CD14-positive monocyte (primary cell): ENCODE measurements around the gene TSPEAR. TPM values are rescaled to one million over a fixed set of nuclear protein-coding genes. Genes with fewer than 3 reads are reported as not detected.

ENCODE experiments used
- DNase-seq, 3 donors: peaks; one replicate each; pipeline ENCODE4 v3.0.0-alpha.2; 2011 to 2022
- H2AFZ ChIP-seq: 2 replicates; pipeline ENCODE4 v1.6.0; 2012; ENCODE audit warnings: mild to moderate bottlenecking, low read depth, low read length, inconsistent platforms; ENCODE audit not compliant: insufficient read depth, poor library complexity, severe bottlenecking
- H3K27ac ChIP-seq, 2 donors: 1 replicate in 1 of 2; 2 replicates in 1 of 2; pipeline ENCODE4 v1.5.1; 2012 to 2013; ENCODE audit warnings: low read length in 2 of 2, control low read depth in 1 of 2, inconsistent platforms in 1 of 2, low read depth in 1 of 2, mild to moderate bottlenecking in 1 of 2
- H3K27me3 ChIP-seq, 2 donors: one replicate each; pipeline versions ENCODE4 v1.6.0 to v1.6.1; 2011 to 2013; ENCODE audit warnings: low read length in 2 of 2; ENCODE audit not compliant: control insufficient read depth in 2 of 2, insufficient read depth in 2 of 2
- H3K36me3 ChIP-seq, 2 donors: replicated peaks in 1 of 2; 1 replicate in 1 of 2; 2 replicates in 1 of 2; pipeline versions ENCODE4 v1.5.1 to v1.6.1; 2012 to 2013; ENCODE audit warnings: low read length in 2 of 2, control low read depth in 1 of 2, inconsistent platforms in 1 of 2, mild to moderate bottlenecking in 1 of 2; ENCODE audit not compliant: insufficient read depth in 2 of 2, control insufficient read depth in 1 of 2
- H3K4me1 ChIP-seq, 2 donors: 1 replicate in 1 of 2; 2 replicates in 1 of 2; pipeline versions ENCODE4 v1.5.1 to v1.6.1; 2012 to 2013; ENCODE audit warnings: low read length in 2 of 2, control low read depth in 1 of 2, inconsistent platforms in 1 of 2, mild to moderate bottlenecking in 1 of 2, moderate library complexity in 1 of 2; ENCODE audit not compliant: insufficient read depth in 2 of 2, control insufficient read depth in 1 of 2
- H3K4me2 ChIP-seq: replicated peaks from 2 replicates; pipeline ENCODE3; 2012; ENCODE audit warnings: low read length, moderate library complexity, mild to moderate bottlenecking; ENCODE audit not compliant: poor library complexity, severe bottlenecking; ENCODE audit errors: extremely low read depth
- H3K4me3 ChIP-seq, 3 experiments: fragments of 200-600 bp in 1 of 3; sonication (generic) in 1 of 3; replicated peaks in 1 of 3; 1 replicate in 2 of 3; 2 replicates in 1 of 3; pipeline ENCODE4 v1.5.1; 2011 to 2013; ENCODE audit warnings: low read length in 3 of 3, mild to moderate bottlenecking in 3 of 3, control low read depth in 2 of 3, low read depth in 2 of 3, inconsistent platforms in 1 of 3, moderate library complexity in 1 of 3
- H3K79me2 ChIP-seq: 2 replicates; pipeline ENCODE4 v1.6.0; 2012; ENCODE audit warnings: mild to moderate bottlenecking, control low read depth, inconsistent platforms, low read length, moderate library complexity; ENCODE audit not compliant: insufficient read depth
- H3K9ac ChIP-seq: 2 replicates; pipeline ENCODE4 v1.6.0; 2017; ENCODE audit warnings: low read length, mild to moderate bottlenecking; ENCODE audit not compliant: insufficient read depth, poor library complexity, severe bottlenecking
- H3K9me3 ChIP-seq, 2 donors: replicated peaks in 1 of 2; 1 replicate in 1 of 2; 2 replicates in 1 of 2; pipeline versions ENCODE4 v1.5.1 to v1.6.1; 2012 to 2013; ENCODE audit warnings: low read length in 2 of 2, control low read depth in 1 of 2; ENCODE audit not compliant: control insufficient read depth in 1 of 2, insufficient read depth in 1 of 2
- H4K20me1 ChIP-seq: 2 replicates; pipeline ENCODE4 v1.6.0; 2012; ENCODE audit warnings: mild to moderate bottlenecking, low read length, control low read depth, moderate library complexity; ENCODE audit not compliant: insufficient read depth
- H3K27ac Mint-ChIP-seq, 7 donors: one replicate each; pipeline ENCODE4 v1.8.0; 2020; ENCODE audit warnings: mild to moderate bottlenecking in 7 of 7, mixed read lengths in 7 of 7, moderate library complexity in 6 of 7, inconsistent platforms in 2 of 7
- H3K27me3 Mint-ChIP-seq, 3 donors: one replicate each; pipeline ENCODE4 v1.8.0; 2021 to 2022; ENCODE audit warnings: low read depth in 3 of 3, mild to moderate bottlenecking in 3 of 3, mixed read lengths in 3 of 3, moderate library complexity in 3 of 3, inconsistent platforms in 1 of 3
- H3K36me3 Mint-ChIP-seq, 2 donors: one replicate each; pipeline ENCODE4 v1.8.0; 2020; ENCODE audit warnings: mixed read lengths in 2 of 2, inconsistent platforms in 1 of 2, mild to moderate bottlenecking in 1 of 2
- H3K4me1 Mint-ChIP-seq: one replicate; pipeline ENCODE4 v1.8.0; 2020; ENCODE audit warnings: mild to moderate bottlenecking, mixed read lengths
- H3K4me3 Mint-ChIP-seq, 2 donors: one replicate each; pipeline ENCODE4 v1.8.0; 2020; ENCODE audit warnings: mild to moderate bottlenecking in 2 of 2, mixed read lengths in 2 of 2, moderate library complexity in 1 of 2
- H3K9me3 Mint-ChIP-seq, 7 donors: one replicate each; pipeline ENCODE4 v1.8.0; 2020 to 2022; ENCODE audit warnings: mixed read lengths in 7 of 7, mild to moderate bottlenecking in 6 of 7, moderate library complexity in 6 of 7, inconsistent platforms in 2 of 7
- WGBS: methylation state at CpG from one replicate; pipeline ENCODE4 v1.1.5; 2013; ENCODE audit warnings: missing lambda C conversion rate; ENCODE audit not compliant: insufficient coverage; 5-methylcytosine and 5-hydroxymethylcytosine counted together
- intact Hi-C, 2 donors: fragments of 100-400 bp; cut with micrococcal nuclease; formaldehyde crosslinking; loops; one replicate each; pipeline versions ENCODE4 v1.15.0 to v1.15.1; 2023
- polyA plus RNA-seq, 3 donors: library from polyadenylated mRNA; depleted of rRNA in 1 of 3; unstranded in 2 of 3; stranded (reverse) in 1 of 3; fragments of 300-500 nt in 2 of 3; fragments of >200 nt in 1 of 3; fragmentation: Illumina TruSeq in 2 of 3; gene quantifications; 1 replicate in 2 of 3; 2 replicates in 1 of 3; pipeline ENCODE4 v1.2.3, GENCODE V29; 2012 to 2021
- TF ChIP-seq, protein P1 (sequence below): fragments of 200-600 bp; IDR thresholded peaks from one replicate; pipeline ENCODE4 v1.8.0; 2022; ENCODE audit warnings: antibody characterized with exemption, mild to moderate bottlenecking

TSPEAR gene
- polyA plus RNA-seq, 3 donors = not detected

GRCh38 chr21:44729336-44730027 lies 18.1 kb upstream of the TSPEAR start:
- H3K4me3 Mint-ChIP-seq = no peak overlapping the region
- H3K4me1 ChIP-seq = no peaks in the 10 kb centered on the region
- intact Hi-C loops = no loop called here
- DNase-seq = no peak
- TF ChIP-seq, protein P1, sequence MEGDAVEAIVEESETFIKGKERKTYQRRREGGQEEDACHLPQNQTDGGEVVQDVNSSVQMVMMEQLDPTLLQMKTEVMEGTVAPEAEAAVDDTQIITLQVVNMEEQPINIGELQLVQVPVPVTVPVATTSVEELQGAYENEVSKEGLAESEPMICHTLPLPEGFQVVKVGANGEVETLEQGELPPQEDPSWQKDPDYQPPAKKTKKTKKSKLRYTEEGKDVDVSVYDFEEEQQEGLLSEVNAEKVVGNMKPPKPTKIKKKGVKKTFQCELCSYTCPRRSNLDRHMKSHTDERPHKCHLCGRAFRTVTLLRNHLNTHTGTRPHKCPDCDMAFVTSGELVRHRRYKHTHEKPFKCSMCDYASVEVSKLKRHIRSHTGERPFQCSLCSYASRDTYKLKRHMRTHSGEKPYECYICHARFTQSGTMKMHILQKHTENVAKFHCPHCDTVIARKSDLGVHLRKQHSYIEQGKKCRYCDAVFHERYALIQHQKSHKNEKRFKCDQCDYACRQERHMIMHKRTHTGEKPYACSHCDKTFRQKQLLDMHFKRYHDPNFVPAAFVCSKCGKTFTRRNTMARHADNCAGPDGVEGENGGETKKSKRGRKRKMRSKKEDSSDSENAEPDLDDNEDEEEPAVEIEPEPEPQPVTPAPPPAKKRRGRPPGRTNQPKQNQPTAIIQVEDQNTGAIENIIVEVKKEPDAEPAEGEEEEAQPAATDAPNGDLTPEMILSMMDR = no peak
- no peaks in the 10 kb centered on the region for H4K20me1 ChIP-seq
- peaks cover 0 to 8% of the 10 kb centered on the region in 2 donors for H3K9me3 ChIP-seq
- no peak overlapping the region for H3K9ac ChIP-seq
- no peak overlapping the region for H3K4me2 ChIP-seq
- no peak overlapping the region for H2AFZ ChIP-seq
- peaks cover 10 to 33% (median 28%) of the 10 kb centered on the region in 3 donors for H3K27me3 Mint-ChIP-seq
- H3K27me3 ChIP-seq = peaks cover 0 to 6% of the 10 kb centered on the region in 2 donors
- 96% methylated on average over 21 of the region's 23 CpGs for WGBS
- no peaks in the 10 kb centered on the region for H3K36me3 ChIP-seq
- H3K4me1 Mint-ChIP-seq = peaks cover 3% of the 10 kb centered on the region
- no peak overlapping the region for H3K27ac Mint-ChIP-seq
- H3K79me2 ChIP-seq = no peaks in the 10 kb centered on the region
- no peaks in the 10 kb centered on the region for H3K36me3 Mint-ChIP-seq
- peaks cover 3 to 20% (median 10%) of the 10 kb centered on the region in 7 donors for H3K9me3 Mint-ChIP-seq
- no peak overlapping the region for H3K27ac ChIP-seq
- H3K4me3 ChIP-seq = no peak overlapping the region

DNA sequence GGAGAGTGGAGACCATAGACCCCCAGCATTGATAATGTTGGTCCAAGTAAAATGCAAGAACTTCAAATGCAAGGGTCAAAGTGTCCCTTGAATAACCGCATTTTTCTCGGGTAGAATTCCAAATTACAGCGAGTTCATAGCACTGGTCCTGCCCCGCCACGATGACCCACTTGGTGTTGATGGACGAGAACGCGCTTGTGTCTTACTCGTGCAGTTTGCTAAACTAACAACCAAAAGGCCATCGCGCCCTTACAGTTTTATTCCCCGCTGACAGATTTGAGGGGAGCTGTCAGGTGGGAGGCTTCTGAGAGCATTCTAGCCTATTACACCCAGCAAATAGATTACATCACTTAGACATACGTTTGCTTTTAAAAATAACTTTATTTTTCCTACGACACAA lies 17.3 kb upstream of the TSPEAR start:
- Mint-ChIP-seq H3K4me3 (no peak overlapping the region), H3K27ac (no peak overlapping the region), H3K36me3 (peaks cover 0 to 2% of the 10 kb centered on the region in 2 donors), H3K4me1 (peaks cover 3% of the 10 kb centered on the region), H3K9me3 (peaks cover 3 to 15% (median 10%) of the 10 kb centered on the region in 7 donors), H3K27me3 (peaks cover 16 to 41% (median 35%) of the 10 kb centered on the region in 3 donors)
- TF ChIP-seq, protein P1 = no peak
- Histone ChIP-seq H3K27ac (no peak overlapping the region), H4K20me1 (no peaks in the 10 kb centered on the region), H3K9ac (no peak overlapping the region), H3K36me3 (no peaks in the 10 kb centered on the region), H3K9me3 (peaks cover 1 to 4% of the 10 kb centered on the region in 2 donors), H3K4me1 (no peaks in the 10 kb centered on the region), H3K27me3 (peaks cover 4 to 13% of the 10 kb centered on the region in 2 donors), H3K4me3 (no peak overlapping the region), H2AFZ (no peak overlapping the region), H3K79me2 (no peaks in the 10 kb centered on the region), H3K4me2 (no peak overlapping the region)
- DNase-seq = no peak
- WGBS = 92% methylated on average over 5 of the region's 14 CpGs
- intact Hi-C loops = no loop called here
